Spleen (tissue), 11 donors: Measurements from ENCODE around the gene MGME1. TPM values are rescaled to one million over a fixed set of nuclear protein-coding genes. Genes with fewer than 3 reads are reported as not detected.

Experiments used
- DNase-seq: peaks from one replicate; pipeline ENCODE4 v3.0.0-alpha.2; 2020
- H3K27ac ChIP-seq, 8 donors: fragments of 200-600 bp; sonication (generic) in 7 of 8; 1 replicate in 4 of 8; 2 replicates in 4 of 8; pipeline versions ENCODE4 v1.5.0 to v1.8.0; 2016 to 2021; ENCODE audit warnings: inconsistent platforms in 4 of 8, mild to moderate bottlenecking in 4 of 8, moderate library complexity in 1 of 8
- H3K27me3 ChIP-seq, 7 donors: fragments of 200-600 bp; sonication (generic) in 6 of 7; replicated peaks in 1 of 7; 1 replicate in 4 of 7; 2 replicates in 3 of 7; pipeline versions ENCODE4 v1.5.0 to v1.8.0; 2016 to 2021; ENCODE audit warnings: inconsistent platforms in 3 of 7, mild to moderate bottlenecking in 1 of 7
- H3K36me3 ChIP-seq, 6 donors: fragments of 200-600 bp; sonication (generic) in 5 of 6; 1 replicate in 4 of 6; 2 replicates in 2 of 6; pipeline versions ENCODE4 v1.5.0 to v1.8.0; 2016 to 2021; ENCODE audit warnings: inconsistent platforms in 2 of 6
- H3K4me1 ChIP-seq, 6 donors: fragments of 200-600 bp; sonication (generic) in 5 of 6; 1 replicate in 3 of 6; 2 replicates in 3 of 6; pipeline versions ENCODE4 v1.5.0 to v1.8.0; 2016 to 2021; ENCODE audit warnings: inconsistent platforms in 3 of 6
- H3K4me3 ChIP-seq, 8 donors: fragments of 200-600 bp; sonication (generic) in 7 of 8; 1 replicate in 4 of 8; 2 replicates in 4 of 8; pipeline versions ENCODE4 v1.5.0 to v1.8.0; 2016 to 2021; ENCODE audit warnings: inconsistent platforms in 4 of 8, mild to moderate bottlenecking in 4 of 8, moderate library complexity in 2 of 8
- H3K9me3 ChIP-seq, 8 donors: fragments of 200-600 bp; sonication (generic) in 7 of 8; 1 replicate in 4 of 8; 2 replicates in 4 of 8; pipeline versions ENCODE4 v1.5.0 to v1.8.0; 2016 to 2021; ENCODE audit warnings: inconsistent platforms in 4 of 8
- POLR2A ChIP-seq, 3 donors: fragments of 450-650 bp; IDR thresholded peaks; one replicate each; pipeline ENCODE4 v1.5.1; 2017; ENCODE audit warnings: antibody characterized with exemption in 3 of 3, mild to moderate bottlenecking in 1 of 3
- POLR2AphosphoS5 ChIP-seq, 3 donors: sonication (generic); formaldehyde crosslinking; IDR thresholded peaks; one replicate each; pipeline ENCODE4 v1.5.1; 2017; ENCODE audit warnings: antibody characterized with exemption in 3 of 3
- WGBS, 5 donors: extraction: QIAGEN DNeasy Blood & Tissue Kit in 3 of 5; methylation state at CpG; one replicate each; pipeline versions ENCODE4 v1.1.5 to v1.1.7; 2013 to 2018; 5-methylcytosine and 5-hydroxymethylcytosine counted together
- intact Hi-C: fragments of 100-400 bp; cut with DNase I; formaldehyde crosslinking; loops from one replicate; pipeline ENCODE4 v1.15.0; 2023; ENCODE audit warnings: low total_unique reads
- polyA plus RNA-seq, 3 donors: library from polyadenylated mRNA; stranded (reverse); fragments of 200-250 nt; gene quantifications; one replicate each; pipeline ENCODE4 v1.2.1, GENCODE V29; 2013
- total RNA-seq, 7 donors: library from RNA; depleted of rRNA in 3 of 7; stranded (reverse); fragments of >200 nt in 3 of 7; fragmentation: NEBNext Ultra II Directional in 4 of 7; extraction: Animal tissue kit (Norgen Biotek cat#: 25700) in 4 of 7; gene quantifications; one replicate each; pipeline versions ENCODE4 v1.1.0 to v1.2.1, GENCODE V29; 2016 to 2021
- TF ChIP-seq, protein P1 (sequence below), 11 experiments: fragments of 200-600 bp in 7 of 11; fragments of 450-650 bp in 4 of 11; sonication (generic) in 4 of 11; IDR thresholded peaks in 8 of 11; conservative IDR thresholded peaks in 3 of 11; 1 replicate in 7 of 11; 2 replicates in 4 of 11; pipeline versions ENCODE4 v1.4.0 to v1.8.0; 2016 to 2021; ENCODE audit warnings: antibody characterized with exemption in 11 of 11, inconsistent platforms in 4 of 11, mild to moderate bottlenecking in 1 of 11
- donor health status: healthy with polysubstance abuse.
- donor health status: DM: no; HTN: no; CAD: no; lungs with moderate emphysema.
- donor health status: DM: no; HTN: no; CAD: no.
- donor health status: Bipolar disorder and iron deficiency.
- donor health status: healthy.
- donor health status: DM: no; HTN: no; CAD: no.
- donor health status: DM: yes; HTN: yes; CAD: no.

Gene MGME1
- total and polyA plus RNA-seq, 10 donors: 20.9 to 33.4 (median 27.6) TPM

DNA sequence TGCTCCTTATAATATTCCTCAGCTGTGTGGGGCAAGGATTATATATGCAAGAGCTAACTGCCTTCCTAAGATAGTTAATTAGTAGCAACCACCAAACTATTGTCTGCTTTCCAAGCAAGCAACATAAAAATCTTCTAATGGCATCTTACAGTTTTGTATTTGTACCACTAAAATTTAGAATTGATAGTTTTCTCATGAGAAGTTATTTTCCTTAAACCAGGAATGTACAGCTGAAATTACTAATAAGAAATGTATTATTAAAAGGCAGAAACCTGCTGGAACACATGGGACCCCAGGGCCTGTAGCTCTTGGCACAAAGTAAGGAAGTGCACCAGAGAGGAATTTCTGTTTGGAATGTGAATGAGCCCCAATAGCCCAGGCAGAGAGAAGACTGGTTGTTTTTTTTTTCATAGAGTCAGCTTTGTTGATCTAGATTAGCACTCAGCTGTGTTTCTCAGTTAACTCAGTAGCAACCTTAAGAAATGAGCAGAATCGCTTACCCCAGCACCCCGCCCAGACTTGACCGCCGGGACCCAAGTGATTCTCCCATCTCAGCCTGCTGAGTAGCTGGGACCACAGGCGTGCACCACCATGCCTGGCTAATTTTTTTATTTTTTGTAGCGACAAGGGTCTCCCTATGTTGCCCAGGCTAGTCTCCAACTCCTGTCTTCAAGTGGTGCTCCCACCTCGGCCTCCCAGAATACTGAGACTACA, 2.6 kb downstream of the MGME1 start:
- Histone ChIP-seq H3K27ac (peak overlapping the region in 7 of 8 donors; percentile 95 to 99 (median 98)), H3K4me1 (peaks cover 24 to 73% (median 60%) of the 10 kb centered on the region in 6 donors), H3K9me3 (no peaks in the 10 kb centered on the region), H3K27me3 (no peaks in the 10 kb centered on the region), H3K36me3 (peaks cover 0 to 15% (median 10%) of the 10 kb centered on the region in 6 donors), H3K4me3 (peak overlapping the region in 7 of 8 donors; percentile 76 to 94 (median 87))
- DNase-seq: no peak
- intact Hi-C loops: no loop called here
- TF ChIP-seq, protein P1, sequence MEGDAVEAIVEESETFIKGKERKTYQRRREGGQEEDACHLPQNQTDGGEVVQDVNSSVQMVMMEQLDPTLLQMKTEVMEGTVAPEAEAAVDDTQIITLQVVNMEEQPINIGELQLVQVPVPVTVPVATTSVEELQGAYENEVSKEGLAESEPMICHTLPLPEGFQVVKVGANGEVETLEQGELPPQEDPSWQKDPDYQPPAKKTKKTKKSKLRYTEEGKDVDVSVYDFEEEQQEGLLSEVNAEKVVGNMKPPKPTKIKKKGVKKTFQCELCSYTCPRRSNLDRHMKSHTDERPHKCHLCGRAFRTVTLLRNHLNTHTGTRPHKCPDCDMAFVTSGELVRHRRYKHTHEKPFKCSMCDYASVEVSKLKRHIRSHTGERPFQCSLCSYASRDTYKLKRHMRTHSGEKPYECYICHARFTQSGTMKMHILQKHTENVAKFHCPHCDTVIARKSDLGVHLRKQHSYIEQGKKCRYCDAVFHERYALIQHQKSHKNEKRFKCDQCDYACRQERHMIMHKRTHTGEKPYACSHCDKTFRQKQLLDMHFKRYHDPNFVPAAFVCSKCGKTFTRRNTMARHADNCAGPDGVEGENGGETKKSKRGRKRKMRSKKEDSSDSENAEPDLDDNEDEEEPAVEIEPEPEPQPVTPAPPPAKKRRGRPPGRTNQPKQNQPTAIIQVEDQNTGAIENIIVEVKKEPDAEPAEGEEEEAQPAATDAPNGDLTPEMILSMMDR (IDR thresholded peaks at IDR 0.05 in 8 of 11, conservative IDR thresholded peaks at IDR 0.05 in 3 of 11): no peak
- TF ChIP-seq POLR2A (IDR thresholded peaks at IDR 0.05) (no peak), POLR2AphosphoS5 (IDR thresholded peaks at IDR 0.05) (no peak)
- whole genome bisulfite sequencing, 5 donors: 37 to 72% (median 70%) methylated on average over 7 of the region's 7 CpGs

DNA sequence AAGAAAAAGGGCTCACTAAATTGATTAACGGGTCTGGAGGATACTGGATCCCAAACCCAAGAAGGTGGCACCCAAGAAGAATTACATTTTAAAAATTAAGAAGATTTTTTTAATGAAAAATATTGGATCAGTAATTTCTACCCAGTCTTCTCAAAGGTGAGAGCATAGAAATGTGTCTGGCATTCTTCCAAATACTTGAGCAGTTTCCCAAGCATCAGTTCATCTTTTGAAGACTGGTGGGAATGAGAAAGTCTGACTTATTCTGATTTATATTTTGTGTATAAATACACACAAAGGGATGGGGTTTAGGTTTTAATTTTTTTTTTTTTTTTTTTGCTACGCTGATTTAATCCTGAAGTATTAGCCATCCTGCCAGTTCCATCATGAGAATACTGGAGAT, 3.3 kb downstream of the MGME1 start:
- Histone ChIP-seq H3K36me3 (peaks cover 0 to 22% (median 13%) of the 10 kb centered on the region in 6 donors), H3K27ac (peak overlapping the region in 7 of 8 donors; percentile 95 to 99 (median 98)), H3K4me3 (peak overlapping the region in 7 of 8 donors; percentile 76 to 94 (median 87)), H3K9me3 (no peaks in the 10 kb centered on the region), H3K27me3 (no peaks in the 10 kb centered on the region), H3K4me1 (peaks cover 24 to 66% (median 53%) of the 10 kb centered on the region in 6 donors)
- no peak for DNase-seq
- 61 to 81% (median 72%) methylated on average over 2 of the region's 2 CpGs for WGBS, 5 donors
- intact Hi-C loops: no loop called here
- TF ChIP-seq, protein P1 (IDR thresholded peaks at IDR 0.05 in 8 of 11, conservative IDR thresholded peaks at IDR 0.05 in 3 of 11): no peak
- TF ChIP-seq POLR2A (IDR thresholded peaks at IDR 0.05) (no peak), POLR2AphosphoS5 (IDR thresholded peaks at IDR 0.05) (no peak)

DNA sequence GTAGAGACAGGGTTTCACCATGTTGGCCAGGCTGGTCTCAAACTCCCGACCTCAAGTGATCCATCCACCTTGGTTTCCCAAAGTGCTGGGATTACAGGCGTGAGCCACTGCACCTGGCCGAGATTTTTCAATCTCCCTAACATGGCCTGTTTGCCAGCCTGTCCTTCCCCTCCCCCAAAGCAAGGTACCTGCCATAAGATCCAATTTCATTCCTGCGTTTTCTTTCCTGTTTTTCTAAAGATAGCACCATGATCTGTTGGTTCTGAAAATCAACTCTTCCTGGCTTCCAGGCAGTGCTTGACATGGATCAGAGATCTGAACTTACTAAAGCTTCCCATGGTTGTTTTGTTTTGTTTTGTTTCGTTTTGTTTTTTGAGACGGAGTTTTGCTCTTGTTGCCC, 7.5 kb downstream of the MGME1 start:
- Histone ChIP-seq H3K4me1 (peaks cover 24 to 39% (median 35%) of the 10 kb centered on the region in 6 donors), H3K9me3 (no peaks in the 10 kb centered on the region), H3K27ac (no peak overlapping the region), H3K4me3 (no peak overlapping the region), H3K27me3 (no peaks in the 10 kb centered on the region), H3K36me3 (peaks cover 0 to 64% (median 17%) of the 10 kb centered on the region in 6 donors)
- no peak for DNase-seq
- intact Hi-C loops: no loop called here
- TF ChIP-seq POLR2A (IDR thresholded peaks at IDR 0.05): no peak
- WGBS, 5 donors: 91 to 97% (median 96%) methylated on average over 6 of the region's 6 CpGs

DNA sequence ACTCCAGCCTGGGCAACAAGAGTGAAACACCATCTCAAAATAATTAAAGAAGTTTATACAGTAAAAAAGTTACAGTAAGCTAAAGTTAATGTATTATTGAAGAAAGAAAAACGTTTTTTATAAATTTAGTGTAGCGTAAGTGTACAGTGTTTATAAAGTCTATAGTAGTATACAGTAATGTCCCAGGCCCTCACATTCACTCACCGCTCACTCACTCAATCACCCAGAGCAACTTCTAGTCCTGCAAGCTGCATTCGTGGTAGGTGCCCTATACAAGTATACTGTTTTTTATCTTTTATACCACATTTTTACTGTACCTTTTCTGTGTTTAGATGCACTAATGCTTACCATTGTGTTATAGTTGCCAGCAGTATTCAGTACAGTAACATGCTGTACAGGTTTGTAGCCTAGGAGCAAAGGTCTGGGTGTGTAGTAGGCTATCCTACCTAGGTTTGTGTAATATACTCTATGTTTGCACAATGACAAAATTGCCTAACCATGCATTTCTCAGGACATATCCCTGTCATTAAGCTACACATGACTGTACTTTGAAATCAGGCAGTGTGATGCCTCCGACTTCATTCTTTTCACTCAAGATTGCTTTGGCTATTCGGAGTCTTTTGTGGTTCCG, 16.7 kb downstream of the MGME1 start:
- no peak overlapping the region for H3K4me3 ChIP-seq
- no peaks in the 10 kb centered on the region for H3K27me3 ChIP-seq
- intact Hi-C loops: no loop called here
- no peak overlapping the region for H3K27ac ChIP-seq
- no peak for DNase-seq
- peaks cover 0 to 14% (median 0%) of the 10 kb centered on the region in 6 donors for H3K4me1 ChIP-seq
- H3K36me3 ChIP-seq: peaks cover 0 to 94% (median 28%) of the 10 kb centered on the region in 6 donors
- 83 to 96% (median 93%) methylated on average over 7 of the region's 7 CpGs for WGBS, 5 donors
- no peaks in the 10 kb centered on the region for H3K9me3 ChIP-seq
- TF ChIP-seq, protein P1 (IDR thresholded peaks at IDR 0.05 in 8 of 11, conservative IDR thresholded peaks at IDR 0.05 in 3 of 11): no peak
- TF ChIP-seq POLR2AphosphoS5 (IDR thresholded peaks at IDR 0.05): no peak
